Nephron progenitor cell (in vitro differentiated cells): ENCODE data around the gene GALNS.

Experiments
- DNase-seq: peaks from one replicate; pipeline ENCODE4 v3.0.0; 2021
- H3K27ac Mint-ChIP-seq: 2 replicates; pipeline ENCODE4 v1.8.0; 2021; ENCODE audit warnings: mild to moderate bottlenecking, moderate library complexity, mixed read lengths
- H3K27me3 Mint-ChIP-seq: 2 replicates; pipeline ENCODE4 v1.8.0; 2021; ENCODE audit warnings: mild to moderate bottlenecking, low read depth, mixed read lengths; ENCODE audit not compliant: poor library complexity
- H3K36me3 Mint-ChIP-seq: 2 replicates; pipeline ENCODE4 v1.8.0; 2021; ENCODE audit warnings: low read depth, mixed read lengths
- H3K4me1 Mint-ChIP-seq: 2 replicates; pipeline ENCODE4 v1.8.0; 2021; ENCODE audit warnings: mixed read lengths
- H3K4me3 Mint-ChIP-seq: 2 replicates; pipeline ENCODE4 v1.8.0; 2021; ENCODE audit warnings: mild to moderate bottlenecking, moderate library complexity, mixed read lengths
- H3K9me3 Mint-ChIP-seq: 2 replicates; pipeline ENCODE4 v1.8.0; 2021; ENCODE audit warnings: mild to moderate bottlenecking, moderate library complexity, mixed read lengths
- CTCF ChIP-seq: fragments of 200-600 bp; sonication (generic); IDR thresholded peaks from 2 replicates; pipeline ENCODE4 v1.5.0; 2021; ENCODE audit warnings: antibody characterized with exemption

The GALNS gene

DNA sequence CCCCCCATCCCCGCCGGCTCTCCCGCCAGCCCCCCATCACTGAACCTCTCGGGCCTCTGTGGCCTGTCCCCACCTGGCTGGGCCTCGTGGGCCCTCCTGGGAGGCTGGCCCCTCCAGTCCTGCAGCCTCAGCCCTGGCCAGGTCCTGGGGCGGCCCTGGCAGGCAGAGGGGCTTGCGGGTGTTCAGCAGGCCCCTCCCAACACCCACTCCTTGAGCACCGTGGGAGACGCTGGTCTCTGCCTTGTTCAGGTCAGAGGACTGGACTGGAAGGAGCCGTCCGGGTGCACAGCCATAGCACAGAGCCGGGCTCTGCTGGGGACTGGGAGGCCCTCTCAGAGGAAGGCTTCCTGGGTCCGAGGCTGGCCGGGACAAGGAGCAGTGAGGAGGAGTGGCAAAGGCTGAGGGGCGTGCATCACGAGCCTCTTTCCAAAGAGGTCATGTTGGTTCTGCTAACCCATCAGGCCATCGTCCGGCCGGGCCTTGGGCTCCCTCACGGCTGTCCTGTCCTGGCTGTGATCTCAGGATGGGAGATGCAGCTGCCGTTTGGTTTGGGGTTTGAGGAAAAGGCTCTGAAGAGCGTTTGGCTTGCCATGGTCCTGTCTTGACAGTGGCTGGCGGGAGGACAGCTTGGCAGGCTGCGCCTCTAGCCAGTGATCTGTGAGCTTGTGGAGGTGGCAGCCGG lies 16.0 kb upstream of the GALNS start:
- Mint-ChIP-seq H3K4me3 (no peak overlapping the region), H3K4me1 (peaks cover 31% of the 10 kb centered on the region), H3K9me3 (no peaks in the 10 kb centered on the region), H3K27me3 (peaks cover 15% of the 10 kb centered on the region), H3K27ac (no peak overlapping the region), H3K36me3 (no peaks in the 10 kb centered on the region)
- no peak for TF ChIP-seq CTCF
- no peak for DNase-seq

- H3K4me1 Mint-ChIP-seq: peaks cover 32% of the 10 kb centered on the region
- DNase-seq: no peak
- H3K4me3 Mint-ChIP-seq: no peak overlapping the region
- no peak for TF ChIP-seq CTCF
- no peak overlapping the region for H3K27ac Mint-ChIP-seq
- peaks cover 15% of the 10 kb centered on the region for H3K27me3 Mint-ChIP-seq
- H3K9me3 Mint-ChIP-seq: no peaks in the 10 kb centered on the region
- H3K36me3 Mint-ChIP-seq: no peaks in the 10 kb centered on the region
These were observed 15.1 kb upstream of the GALNS start for GRCh38 chr16:88871730-88872416.

GRCh38 chr16:88871349-88871702 lies 14.6 kb upstream of the GALNS start:
- Mint-ChIP-seq H3K27ac (peak overlapping the region; percentile 72), H3K36me3 (no peaks in the 10 kb centered on the region), H3K4me1 (peaks cover 32% of the 10 kb centered on the region), H3K9me3 (no peaks in the 10 kb centered on the region), H3K27me3 (peaks cover 15% of the 10 kb centered on the region), H3K4me3 (no peak overlapping the region)
- no peak for TF ChIP-seq CTCF
- no peak for DNase-seq

GRCh38 chr16:88870608-88871348 lies 14.0 kb upstream of the GALNS start:
- H3K27me3 Mint-ChIP-seq: peaks cover 11% of the 10 kb centered on the region
- H3K4me3 Mint-ChIP-seq: no peak overlapping the region
- no peaks in the 10 kb centered on the region for H3K36me3 Mint-ChIP-seq
- peak overlapping the region; percentile 72 for H3K27ac Mint-ChIP-seq
- no peaks in the 10 kb centered on the region for H3K9me3 Mint-ChIP-seq
- no peak for DNase-seq
- H3K4me1 Mint-ChIP-seq: peaks cover 27% of the 10 kb centered on the region
- no peak for TF ChIP-seq CTCF

- Mint-ChIP-seq H3K36me3 (no peaks in the 10 kb centered on the region), H3K4me1 (peaks cover 21% of the 10 kb centered on the region), H3K9me3 (no peaks in the 10 kb centered on the region), H3K27ac (no peak overlapping the region), H3K27me3 (peaks cover 3% of the 10 kb centered on the region), H3K4me3 (no peak overlapping the region)
- DNase-seq: no peak
- no peak for TF ChIP-seq CTCF
These were observed 12.9 kb upstream of the GALNS start for GRCh38 chr16:88869673-88869980.
